GM19023 (cell line): ENCODE measurements around the gene ADGRG6.
"Not testable (repeated sequence)": the region's sequence is repeated elsewhere in the genome, so short reads cannot be mapped to it uniquely, and the experiment has no call there.

Experiments used
- ATAC-seq: cut with Tn5 transposase; IDR thresholded peaks from one replicate; pipeline ENCODE4 v1.9.1; 2021; ENCODE audit warnings: mild to moderate bottlenecking, moderate library complexity; ENCODE audit not compliant: unreplicated experiment

Gene ADGRG6

DNA sequence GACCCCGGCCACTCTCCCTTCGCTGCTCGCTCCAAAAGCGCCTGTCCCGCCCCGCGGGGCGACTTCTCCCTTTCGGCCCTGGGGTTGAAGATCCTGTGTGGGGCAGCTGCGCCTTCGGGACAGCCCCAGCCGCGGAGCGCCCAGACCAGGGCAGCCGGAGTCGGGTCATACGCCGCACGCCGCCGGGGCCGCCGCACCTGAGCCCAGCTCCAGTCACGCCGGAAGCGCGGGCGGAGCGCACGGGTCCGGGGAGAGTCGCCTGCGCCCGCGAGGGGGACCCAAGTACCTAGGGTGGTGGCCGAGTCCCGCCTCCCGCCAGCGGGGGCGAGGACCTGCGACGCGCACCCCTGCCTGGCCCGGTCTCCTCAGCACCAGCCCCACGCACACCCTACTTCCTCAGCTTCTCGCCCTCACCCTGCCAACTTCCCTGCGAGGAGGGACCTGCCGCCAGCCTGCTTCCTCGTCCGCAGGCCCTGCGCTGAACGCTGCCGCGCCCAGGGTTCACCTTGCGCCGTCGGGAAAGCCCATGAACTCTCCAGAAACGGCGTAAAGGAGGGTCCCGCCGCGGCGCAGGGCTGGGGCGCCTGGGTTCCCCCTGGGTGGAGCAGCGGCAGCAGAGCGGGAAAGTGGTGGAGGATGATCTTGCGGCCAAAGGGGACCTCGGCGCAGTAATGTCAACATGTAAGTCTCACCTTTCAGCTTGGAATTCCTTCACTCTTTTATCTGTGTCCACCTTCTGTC is at the start of gene ADGRG6:
ADGRG6 (plus strand) TSS at position 357 of the 741 bp plus-strand sequence; CDS start at position 680, 323 bp downstream.
- ATAC-seq, result no peak

DNA sequence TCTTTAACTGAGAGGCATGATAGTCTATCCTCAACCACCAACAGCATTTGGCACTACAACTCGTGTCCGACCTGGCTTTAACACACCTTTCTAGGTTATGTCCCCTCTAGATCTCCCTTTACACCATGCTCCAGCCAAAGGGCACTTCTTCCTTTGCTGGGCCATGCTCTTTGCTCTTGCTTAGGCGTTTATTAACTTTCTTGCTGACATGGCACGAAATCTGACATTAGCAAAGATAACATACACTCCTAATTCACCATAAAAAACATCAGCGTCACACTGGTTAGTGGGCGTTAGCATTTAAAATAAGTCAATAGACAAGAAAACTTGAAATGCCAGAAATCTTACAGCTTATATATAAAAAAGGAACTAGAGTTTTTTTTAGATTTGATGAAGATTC is 47.3 kb upstream of the ADGRG6 start:
- no peak for ATAC-seq

GRCh38 chr6:142255785-142256184 is 46.0 kb upstream of the ADGRG6 start:
- ATAC-seq, result no peak

- ATAC-seq, result no peak
Observed at GRCh38 chr6:142258305-142258704, 43.5 kb upstream of the ADGRG6 start.

DNA sequence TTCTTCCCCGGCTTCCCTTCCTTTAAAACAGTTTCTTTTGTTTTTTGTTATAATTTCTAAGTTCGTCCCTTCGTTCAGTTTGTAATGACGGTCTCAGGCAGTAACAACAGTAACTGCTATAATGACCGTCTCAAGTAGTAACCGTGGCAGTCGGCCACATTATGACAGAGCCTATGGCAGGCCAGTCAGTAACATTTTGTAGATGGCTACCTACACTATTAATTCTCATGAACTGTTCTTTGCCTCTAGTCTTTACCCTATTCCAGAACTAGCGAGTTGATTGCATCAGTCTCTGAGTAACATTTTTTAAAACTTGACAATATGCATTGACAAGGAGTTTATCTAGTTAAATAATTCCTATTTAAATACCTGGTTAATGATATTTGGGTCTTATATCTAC is 43.0 kb upstream of the ADGRG6 start:
- no peak for ATAC-seq

DNA sequence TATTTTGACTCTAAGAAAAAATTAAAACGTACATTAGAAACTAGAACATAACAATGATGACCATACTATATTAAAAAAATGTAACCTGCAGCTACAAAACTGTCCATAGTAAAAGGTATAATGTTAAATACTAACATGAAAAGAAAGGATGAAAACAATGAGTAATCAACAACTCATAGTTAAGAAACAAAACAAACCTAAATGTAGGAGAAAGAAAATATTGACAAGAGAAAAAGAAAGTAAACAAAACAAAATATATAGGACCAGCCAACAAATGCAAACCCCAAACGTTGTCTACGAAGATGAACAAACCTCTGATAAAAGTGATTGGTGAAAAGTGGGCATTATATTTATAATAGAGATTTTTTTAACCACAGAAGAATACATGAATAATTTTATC is 41.1 kb upstream of the ADGRG6 start:
- ATAC-seq, result no peak

DNA sequence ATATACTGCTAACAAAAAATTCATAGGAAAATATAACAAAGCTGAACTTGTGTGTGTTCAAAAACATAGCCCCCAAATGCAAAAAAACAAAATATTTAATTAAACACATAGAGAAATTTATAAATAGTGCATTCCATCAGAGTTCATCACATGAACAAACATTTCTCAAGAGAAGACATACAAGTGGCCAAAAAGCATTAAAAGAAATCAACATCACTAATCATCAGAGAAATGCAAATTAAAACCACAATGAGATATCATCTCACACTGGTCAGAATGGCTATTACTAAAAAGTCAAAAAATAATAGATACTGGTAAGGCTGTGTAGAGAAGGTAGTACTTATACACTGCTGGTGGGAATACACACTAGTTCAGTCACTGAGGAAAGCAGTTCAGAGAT is 39.6 kb upstream of the ADGRG6 start:
- no peak for ATAC-seq

- no peak for ATAC-seq
Observed at GRCh38 chr6:142265476-142265875, 36.3 kb upstream of the ADGRG6 start.

DNA sequence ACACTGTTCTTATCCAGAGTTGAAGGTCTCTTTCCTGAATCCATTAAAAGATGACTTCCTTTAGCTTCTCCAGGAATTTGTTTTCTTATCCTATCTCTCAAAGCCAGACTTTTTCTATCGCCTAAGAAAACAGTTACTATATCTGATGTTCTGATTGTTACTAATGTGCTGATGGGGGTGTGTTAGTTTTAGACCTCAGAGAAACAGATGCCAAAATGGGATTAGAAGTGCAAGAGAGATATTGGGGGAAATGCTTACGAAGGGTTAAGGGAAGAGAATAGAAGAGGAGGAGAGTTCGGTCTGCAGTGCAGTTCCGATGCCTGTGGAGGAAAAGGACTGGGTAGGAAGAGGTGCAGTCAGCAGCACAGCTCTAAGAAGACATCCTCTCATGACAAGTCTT is 35.7 kb upstream of the ADGRG6 start:
- no peak for ATAC-seq

- no peak for ATAC-seq
Observed at GRCh38 chr6:142271476-142271875, 30.3 kb upstream of the ADGRG6 start.

- ATAC-seq, result no peak
Observed at GRCh38 chr6:142274656-142275055, 27.2 kb upstream of the ADGRG6 start.

DNA sequence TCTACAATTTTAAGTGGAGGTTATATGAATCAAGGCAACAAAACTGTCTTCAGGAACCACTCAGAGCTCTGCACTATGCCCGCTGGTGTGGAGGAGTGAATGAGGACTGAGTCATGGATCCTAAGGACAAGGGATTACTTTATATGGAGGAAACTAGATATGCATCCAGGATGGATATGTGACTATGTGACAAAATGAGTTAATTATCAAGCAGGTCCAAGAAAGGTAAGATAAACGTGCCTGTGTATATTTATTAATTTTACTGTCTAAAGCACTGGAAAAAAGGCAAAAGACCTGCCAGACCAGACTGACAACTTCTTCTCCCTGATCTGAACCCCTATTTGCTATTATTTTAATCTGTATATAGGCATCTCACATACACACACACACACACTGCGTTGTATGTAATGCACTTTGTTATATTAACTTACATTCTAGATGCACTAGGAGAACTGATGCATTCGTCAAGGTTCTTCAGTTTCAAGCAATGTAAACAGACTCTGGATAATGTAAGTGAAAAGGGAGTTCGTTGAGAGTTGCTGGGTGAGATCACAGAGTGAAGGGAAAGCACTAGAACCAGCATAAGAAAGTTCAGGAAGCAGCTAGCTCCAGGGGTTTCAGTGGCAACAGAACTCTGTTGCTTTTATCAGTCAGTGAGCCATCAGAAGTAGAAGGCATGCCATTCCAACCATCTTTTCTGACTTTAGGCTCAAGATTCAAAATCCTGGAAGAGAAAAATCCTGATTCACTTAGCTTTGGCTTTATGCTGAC is 26.4 kb upstream of the ADGRG6 start:
- ATAC-seq, result no peak

GRCh38 chr6:142276256-142276655 is 25.6 kb upstream of the ADGRG6 start:
- ATAC-seq, result no peak

- no peak for ATAC-seq
Observed at GRCh38 chr6:142279350-142280180, 22.2 kb upstream of the ADGRG6 start.

GRCh38 chr6:142280265-142280664 is 21.5 kb upstream of the ADGRG6 start:
- no peak for ATAC-seq

- no peak for ATAC-seq
Observed at GRCh38 chr6:142280927-142281326, 20.9 kb upstream of the ADGRG6 start.

GRCh38 chr6:142283138-142283537 is 18.7 kb upstream of the ADGRG6 start:
- not testable (repeated sequence) for ATAC-seq

GRCh38 chr6:142284419-142284818 is 17.4 kb upstream of the ADGRG6 start:
- ATAC-seq, result no peak

GRCh38 chr6:142285235-142286087 is 16.3 kb upstream of the ADGRG6 start:
- no peak for ATAC-seq

GRCh38 chr6:142286088-142286409 is 15.8 kb upstream of the ADGRG6 start:
- ATAC-seq, result no peak

DNA sequence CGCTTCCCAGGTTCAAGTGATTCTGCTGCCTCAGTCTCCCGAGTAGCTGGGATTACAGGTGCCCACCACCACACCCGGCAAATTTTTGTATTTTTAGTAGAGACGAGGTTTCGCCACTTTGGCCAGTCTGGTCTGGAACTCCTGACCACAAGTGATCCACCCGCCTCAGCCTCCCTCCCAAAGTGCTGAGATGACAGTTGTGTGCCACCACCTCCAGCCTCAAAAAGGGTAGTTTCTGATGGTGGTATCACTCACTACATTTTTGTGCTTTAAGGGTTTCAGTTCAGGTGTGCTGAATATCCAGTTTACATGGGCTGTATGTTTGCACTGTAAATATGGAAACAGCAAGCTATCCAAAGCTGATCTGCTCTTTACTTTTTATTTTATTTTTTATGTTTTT is 12.1 kb upstream of the ADGRG6 start:
- no peak for ATAC-seq
